T-cell (primary cell): ENCODE data around the gene LRRC37A3. TPM values are rescaled to one million over a fixed set of nuclear protein-coding genes. Genes with fewer than 3 reads are reported as not detected.
"Not testable (repeated sequence)": the region's sequence is repeated elsewhere in the genome, so short reads cannot be mapped to it uniquely, and the experiment has no call there.

Source experiments
- ATAC-seq, 4 experiments: fragments of 200-7000 bp in 3 of 4; fragments of 150-1000 bp in 1 of 4; cut with Tn5 transposase; replicated peaks in 1 of 4; 1 replicate in 3 of 4; 2 replicates in 1 of 4; pipeline ENCODE4 v1.10.0; 2021; ENCODE audit warnings: moderate library complexity in 3 of 4, mild to moderate bottlenecking in 2 of 4, moderate number of reproducible peaks in 1 of 4
- CTCF ChIA-PET, 2 donors: fragments of 300-600 bp; sonication (Branson Sonifier 250); formaldehyde crosslinking; loops; one replicate each; lab custom pipeline; 2022; ENCODE audit warnings: antibody characterized with exemption in 2 of 2; lab: Charles Lee
- POLR2A ChIA-PET, 2 donors: fragments of 300-600 bp; sonication (Branson Sonifier 250); formaldehyde crosslinking; loops; one replicate each; lab custom pipeline; 2022; ENCODE audit warnings: antibody characterized with exemption in 2 of 2; lab: Charles Lee
- DNase-seq, 35 experiments: peaks; one replicate each; pipeline versions ENCODE4 v3.0.0 to v3.0.0-alpha.2; 2013 to 2023
- H3K27ac ChIP-seq: one replicate; pipeline ENCODE4 v1.5.1; 2013; ENCODE audit warnings: low read length
- H3K27me3 ChIP-seq, 2 experiments: replicated peaks in 1 of 2; 1 replicate in 1 of 2; 2 replicates in 1 of 2; pipeline versions ENCODE4 v1.6.1 to v1.7.0; 2013; ENCODE audit warnings: low read length in 1 of 2, mixed read lengths in 1 of 2; ENCODE audit not compliant: control insufficient read depth in 2 of 2, insufficient read depth in 2 of 2; ENCODE audit errors: extremely low read depth in 1 of 2
- H3K36me3 ChIP-seq, 2 donors: 1 replicate in 1 of 2; 2 replicates in 1 of 2; pipeline versions ENCODE4 v1.6.1 to v1.7.0; 2013; ENCODE audit warnings: low read length in 1 of 2; ENCODE audit not compliant: control insufficient read depth in 2 of 2, insufficient read depth in 1 of 2; ENCODE audit errors: extremely low read depth in 1 of 2
- H3K4me1 ChIP-seq, 2 experiments: 1 replicate in 1 of 2; 2 replicates in 1 of 2; pipeline versions ENCODE4 v1.6.1 to v1.7.0; 2013; ENCODE audit warnings: low read length in 2 of 2, mixed read lengths in 1 of 2; ENCODE audit not compliant: insufficient read depth in 2 of 2, control insufficient read depth in 1 of 2; ENCODE audit errors: extremely low read depth in 1 of 2
- H3K4me3 ChIP-seq, 2 donors: 1 replicate in 1 of 2; 2 replicates in 1 of 2; pipeline versions ENCODE4 v1.5.1 to v1.7.0; 2013; ENCODE audit warnings: mild to moderate bottlenecking in 2 of 2, low read length in 1 of 2, moderate library complexity in 1 of 2; ENCODE audit not compliant: control insufficient read depth in 1 of 2; ENCODE audit errors: extremely low read depth in 1 of 2
- H3K9me3 ChIP-seq: 2 replicates; pipeline ENCODE4 v1.7.0; 2013
- H3K27ac Mint-ChIP-seq, 2 donors: one replicate each; pipeline ENCODE4 v1.8.0; 2020 to 2021; ENCODE audit warnings: mild to moderate bottlenecking in 2 of 2, mixed read lengths in 2 of 2
- H3K27me3 Mint-ChIP-seq, 2 donors: one replicate each; pipeline ENCODE4 v1.8.0; 2021 to 2022; ENCODE audit warnings: mixed read lengths in 2 of 2
- H3K36me3 Mint-ChIP-seq: one replicate; pipeline ENCODE4 v1.8.0; 2021; ENCODE audit warnings: mixed read lengths
- H3K4me1 Mint-ChIP-seq, 3 donors: one replicate each; pipeline ENCODE4 v1.8.0; 2020 to 2022; ENCODE audit warnings: mixed read lengths in 3 of 3, mild to moderate bottlenecking in 1 of 3
- H3K4me3 Mint-ChIP-seq, 3 donors: one replicate each; pipeline ENCODE4 v1.8.0; 2020 to 2022; ENCODE audit warnings: mild to moderate bottlenecking in 3 of 3, mixed read lengths in 3 of 3, moderate library complexity in 3 of 3
- H3K9me3 Mint-ChIP-seq, 3 donors: one replicate each; pipeline ENCODE4 v1.8.0; 2020 to 2022; ENCODE audit warnings: mixed read lengths in 3 of 3
- WGBS: methylation state at CpG from one replicate; pipeline ENCODE4 v1.1.5; 2013; ENCODE audit warnings: missing lambda C conversion rate; ENCODE audit not compliant: insufficient coverage; 5-methylcytosine and 5-hydroxymethylcytosine counted together
- total RNA-seq, 35 experiments: library from RNA in 6 of 35; stranded (reverse) in 6 of 35; fragments of 120-200 nt in 1 of 35; gene quantifications; one replicate each; pipeline versions ENCODE4 v1.2.1 to v1.2.4 and lab custom pipeline; 2013 to 2026

Gene LRRC37A3
- total RNA-seq, 5 donors from 2014 or later (not counting 1 experiment from before 2014, with no cell fraction given): 9.2 to 65.8 (median 14.0) TPM

- WGBS: 37% methylated on average over 3 of the region's 13 CpGs
Measured at GRCh38 chr17:64961563-64962378, 42.5 kb upstream of the LRRC37A3 start.

GRCh38 chr17:64951877-64952276 lies 32.6 kb upstream of the LRRC37A3 start:
- POLR2A ChIA-PET: interaction anchor here in 1 of 2 donors (0.6 kb wide), 1 partner anchor 33 kb away, joined by 3 read pairs; no protein-coding TSS in a partner anchor
- CTCF ChIA-PET: no interaction called here

More at GRCh38 chr17:64961563-64962378, 42.5 kb upstream of the LRRC37A3 start:
- not testable (repeated sequence) for H3K36me3 Mint-ChIP-seq, H3K27ac ChIP-seq, H3K4me3 ChIP-seq, H3K27me3 ChIP-seq, H3K4me3 Mint-ChIP-seq, H3K9me3 Mint-ChIP-seq, H3K9me3 ChIP-seq, H3K36me3 ChIP-seq, H3K27me3 Mint-ChIP-seq
- POLR2A ChIA-PET: interaction anchor here in 1 of 2 donors (0.8 kb wide), 1 partner anchor 24 kb away, joined by 4 read pairs; no protein-coding TSS in a partner anchor
- H3K4me1 ChIP-seq: peaks cover 11 to 25% of the 10 kb centered on the region in 2 experiments
- CTCF ChIA-PET: interaction anchor here (0.6 to 2.1 kb wide), 7 partner anchors 10 to 139 kb away, joined by 3 to 6 read pairs (median 3); no protein-coding TSS in a partner anchor
- Mint-ChIP-seq H3K27ac (peak overlapping the region in 1 of 2 donors; percentile 8), H3K4me1 (peaks cover 23 to 42% (median 32%) of the 10 kb centered on the region in 3 donors)
- peak in 28 of 35 experiments; percentile 7 to 80 (median 46) for DNase-seq
- ATAC-seq: peak in 3 of 4 experiments; percentile 36 to 41 (median 37)

GRCh38 chr17:64950871-64951270 lies 31.6 kb upstream of the LRRC37A3 start:
- Mint-ChIP-seq H3K9me3 (no peaks in the 10 kb centered on the region), H3K36me3 (no peaks in the 10 kb centered on the region), H3K27ac (no peak overlapping the region), H3K4me3 (no peak overlapping the region), H3K27me3 (no peaks in the 10 kb centered on the region), H3K4me1 (no peaks in the 10 kb centered on the region)
- Histone ChIP-seq H3K36me3 (no peaks in the 10 kb centered on the region), H3K27me3 (no peaks in the 10 kb centered on the region), H3K9me3 (no peaks in the 10 kb centered on the region), H3K4me3 (no peak overlapping the region), H3K4me1 (no peaks in the 10 kb centered on the region), H3K27ac (no peak overlapping the region)
- ATAC-seq (no peak), DNase-seq (no peak)
- ChIA-PET CTCF (interaction anchor here in 1 of 2 donors (0.6 kb wide), 1 partner anchor 124 kb away, joined by 3 read pairs; no protein-coding TSS in a partner anchor), POLR2A (interaction anchor here in 1 of 2 donors (0.6 kb wide), 1 partner anchor 431 kb away, joined by 4 read pairs; no protein-coding TSS in a partner anchor)
- WGBS: 100% methylated on average over 1 of the region's 5 CpGs

More at GRCh38 chr17:64951877-64952276, 32.6 kb upstream of the LRRC37A3 start:
- H3K4me1 ChIP-seq: no peaks in the 10 kb centered on the region
- H3K36me3 ChIP-seq: no peaks in the 10 kb centered on the region
- DNase-seq (no peak), ATAC-seq (no peak)
- Mint-ChIP-seq H3K36me3 (no peaks in the 10 kb centered on the region), H3K27me3 (no peaks in the 10 kb centered on the region), H3K27ac (no peak overlapping the region), H3K9me3 (no peaks in the 10 kb centered on the region), H3K4me3 (no peak overlapping the region), H3K4me1 (no peaks in the 10 kb centered on the region)
- no peak overlapping the region for H3K4me3 ChIP-seq
- no peak overlapping the region for H3K27ac ChIP-seq
- H3K27me3 ChIP-seq: no peaks in the 10 kb centered on the region
- H3K9me3 ChIP-seq: no peaks in the 10 kb centered on the region
- no CpG with 5 or more reads among the region's 1 CpG for WGBS

GRCh38 chr17:64947152-64947551 lies 27.9 kb upstream of the LRRC37A3 start:
- Histone ChIP-seq H3K27me3 (no peaks in the 10 kb centered on the region), H3K9me3 (no peaks in the 10 kb centered on the region), H3K27ac (no peak overlapping the region), H3K36me3 (no peaks in the 10 kb centered on the region), H3K4me1 (no peaks in the 10 kb centered on the region), H3K4me3 (no peak overlapping the region)
- H3K4me3 Mint-ChIP-seq: no peak overlapping the region
- POLR2A ChIA-PET: no interaction called here
- no peaks in the 10 kb centered on the region for H3K36me3 Mint-ChIP-seq
- ATAC-seq: no peak
- DNase-seq: no peak
- CTCF ChIA-PET: no interaction called here
- no peaks in the 10 kb centered on the region for H3K4me1 Mint-ChIP-seq
- H3K9me3 Mint-ChIP-seq: no peaks in the 10 kb centered on the region
- no peak overlapping the region for H3K27ac Mint-ChIP-seq
- no peaks in the 10 kb centered on the region for H3K27me3 Mint-ChIP-seq

- no peak for ATAC-seq
- Histone ChIP-seq H3K4me1 (peaks cover 0 to 6% of the 10 kb centered on the region in 2 experiments), H3K27ac (no peak overlapping the region), H3K9me3 (no peaks in the 10 kb centered on the region), H3K4me3 (no peak overlapping the region), H3K36me3 (no peaks in the 10 kb centered on the region), H3K27me3 (peaks cover 0 to 5% of the 10 kb centered on the region in 2 experiments)
- no peak for DNase-seq
- H3K36me3 Mint-ChIP-seq: no peaks in the 10 kb centered on the region
- H3K4me3 Mint-ChIP-seq: no peak overlapping the region
- H3K27ac Mint-ChIP-seq: no peak overlapping the region
- ChIA-PET POLR2A (interaction anchor here in 1 of 2 donors (0.7 kb wide), 1 partner anchor 207 kb away, joined by 4 read pairs; no protein-coding TSS in a partner anchor), CTCF (interaction anchor here in 1 of 2 donors (0.6 to 1.1 kb wide), 2 partner anchors 13 to 1677 kb away, joined by 3 read pairs; no protein-coding TSS in a partner anchor)
- peaks cover 0 to 6% (median 4%) of the 10 kb centered on the region in 3 donors for H3K4me1 Mint-ChIP-seq
- no peaks in the 10 kb centered on the region for H3K27me3 Mint-ChIP-seq
- no peaks in the 10 kb centered on the region for H3K9me3 Mint-ChIP-seq
- 87% methylated on average over 2 of the region's 2 CpGs for WGBS
Measured at GRCh38 chr17:64941761-64942160, 22.5 kb upstream of the LRRC37A3 start.

- H3K9me3 Mint-ChIP-seq: no peaks in the 10 kb centered on the region
- POLR2A ChIA-PET: interaction anchor here in 1 of 2 donors (0.7 kb wide), 1 partner anchor 206 kb away, joined by 4 read pairs; no protein-coding TSS in a partner anchor
- DNase-seq (no peak), ATAC-seq (no peak)
- H3K36me3 Mint-ChIP-seq: no peaks in the 10 kb centered on the region
- H3K27me3 Mint-ChIP-seq: no peaks in the 10 kb centered on the region
- no peak overlapping the region for H3K4me3 Mint-ChIP-seq
- 90% methylated on average over 3 of the region's 3 CpGs for WGBS
- Histone ChIP-seq H3K36me3 (no peaks in the 10 kb centered on the region), H3K27me3 (peaks cover 0 to 5% of the 10 kb centered on the region in 2 experiments), H3K4me1 (peaks cover 0 to 6% of the 10 kb centered on the region in 2 experiments), H3K27ac (no peak overlapping the region), H3K9me3 (no peaks in the 10 kb centered on the region), H3K4me3 (no peak overlapping the region)
- H3K27ac Mint-ChIP-seq: no peak overlapping the region
- CTCF ChIA-PET: interaction anchor here in 1 of 2 donors (0.6 kb wide), 2 partner anchors 134 to 1678 kb away, joined by 3 to 4 read pairs; no protein-coding TSS in a partner anchor
- peaks cover 0 to 6% (median 4%) of the 10 kb centered on the region in 3 donors for H3K4me1 Mint-ChIP-seq
Measured at GRCh38 chr17:64941045-64941444, 21.8 kb upstream of the LRRC37A3 start.
